Neural cell (in vitro differentiated cells): ENCODE results near the gene INSIG2.

Experiments
- EZH2 ChIP-seq: fragments of 200-600, 300-800 bp; shearing (Covaris generic), sonication (generic); IDR thresholded peaks from 2 replicates; pipeline ENCODE4 v1.6.1; 2014; ENCODE audit warnings: antibody characterized with exemption, low read length, borderline replicate concordance, mild to moderate bottlenecking; ENCODE audit not compliant: insufficient read depth, poor library complexity, severe bottlenecking
- SMC3 ChIP-seq: fragments of 450-650 bp; conservative IDR thresholded peaks from 2 replicates; pipeline ENCODE4 v1.6.1; 2014; ENCODE audit warnings: antibody characterized with exemption, mild to moderate bottlenecking, moderate library complexity; ENCODE audit not compliant: poor library complexity
- TF ChIP-seq, protein P1 (sequence below): fragments of 450-650 bp; IDR thresholded peaks from 2 replicates; pipeline ENCODE4 v1.5.1; 2014; ENCODE audit warnings: antibody characterized with exemption, mild to moderate bottlenecking, moderate library complexity; ENCODE audit not compliant: poor library complexity, severe bottlenecking

GRCh38 chr2:118124288-118124891 is 36.1 kb downstream of the INSIG2 start:
- TF ChIP-seq, protein P1, sequence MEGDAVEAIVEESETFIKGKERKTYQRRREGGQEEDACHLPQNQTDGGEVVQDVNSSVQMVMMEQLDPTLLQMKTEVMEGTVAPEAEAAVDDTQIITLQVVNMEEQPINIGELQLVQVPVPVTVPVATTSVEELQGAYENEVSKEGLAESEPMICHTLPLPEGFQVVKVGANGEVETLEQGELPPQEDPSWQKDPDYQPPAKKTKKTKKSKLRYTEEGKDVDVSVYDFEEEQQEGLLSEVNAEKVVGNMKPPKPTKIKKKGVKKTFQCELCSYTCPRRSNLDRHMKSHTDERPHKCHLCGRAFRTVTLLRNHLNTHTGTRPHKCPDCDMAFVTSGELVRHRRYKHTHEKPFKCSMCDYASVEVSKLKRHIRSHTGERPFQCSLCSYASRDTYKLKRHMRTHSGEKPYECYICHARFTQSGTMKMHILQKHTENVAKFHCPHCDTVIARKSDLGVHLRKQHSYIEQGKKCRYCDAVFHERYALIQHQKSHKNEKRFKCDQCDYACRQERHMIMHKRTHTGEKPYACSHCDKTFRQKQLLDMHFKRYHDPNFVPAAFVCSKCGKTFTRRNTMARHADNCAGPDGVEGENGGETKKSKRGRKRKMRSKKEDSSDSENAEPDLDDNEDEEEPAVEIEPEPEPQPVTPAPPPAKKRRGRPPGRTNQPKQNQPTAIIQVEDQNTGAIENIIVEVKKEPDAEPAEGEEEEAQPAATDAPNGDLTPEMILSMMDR: no peak
- TF ChIP-seq SMC3 (no peak), EZH2 (no peak)
